ENCODE data around the gene CLCN4.

DNA sequence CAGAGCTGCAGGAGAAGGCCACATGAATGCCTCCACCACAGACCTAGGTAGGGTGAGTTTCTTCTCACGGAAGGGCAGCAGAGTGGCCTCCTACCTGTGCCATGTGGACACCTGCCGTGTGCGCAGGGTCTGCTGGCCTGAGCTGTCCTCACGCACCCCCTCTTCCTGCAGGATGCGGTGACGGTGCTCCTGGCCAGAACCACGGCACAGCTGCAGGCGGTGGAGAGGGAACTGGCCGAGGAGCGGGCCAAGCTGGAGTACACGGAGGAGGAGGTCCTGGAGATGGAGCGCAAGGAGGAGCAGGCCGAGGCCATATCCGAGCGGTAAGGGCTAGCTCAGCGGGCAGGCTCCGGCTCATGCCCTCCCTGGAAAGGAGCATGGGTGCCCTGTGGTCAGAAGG, 28.4 kb upstream of the CLCN4 start:
- TF ChIP-seq, protein P1, sequence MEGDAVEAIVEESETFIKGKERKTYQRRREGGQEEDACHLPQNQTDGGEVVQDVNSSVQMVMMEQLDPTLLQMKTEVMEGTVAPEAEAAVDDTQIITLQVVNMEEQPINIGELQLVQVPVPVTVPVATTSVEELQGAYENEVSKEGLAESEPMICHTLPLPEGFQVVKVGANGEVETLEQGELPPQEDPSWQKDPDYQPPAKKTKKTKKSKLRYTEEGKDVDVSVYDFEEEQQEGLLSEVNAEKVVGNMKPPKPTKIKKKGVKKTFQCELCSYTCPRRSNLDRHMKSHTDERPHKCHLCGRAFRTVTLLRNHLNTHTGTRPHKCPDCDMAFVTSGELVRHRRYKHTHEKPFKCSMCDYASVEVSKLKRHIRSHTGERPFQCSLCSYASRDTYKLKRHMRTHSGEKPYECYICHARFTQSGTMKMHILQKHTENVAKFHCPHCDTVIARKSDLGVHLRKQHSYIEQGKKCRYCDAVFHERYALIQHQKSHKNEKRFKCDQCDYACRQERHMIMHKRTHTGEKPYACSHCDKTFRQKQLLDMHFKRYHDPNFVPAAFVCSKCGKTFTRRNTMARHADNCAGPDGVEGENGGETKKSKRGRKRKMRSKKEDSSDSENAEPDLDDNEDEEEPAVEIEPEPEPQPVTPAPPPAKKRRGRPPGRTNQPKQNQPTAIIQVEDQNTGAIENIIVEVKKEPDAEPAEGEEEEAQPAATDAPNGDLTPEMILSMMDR (conservative IDR thresholded peaks at IDR 0.05), result no peak
- TF ChIP-seq EZH2 (IDR thresholded peaks at IDR 0.05; ENCODE audit: low read depth), result no peak
